ENCODE results near the gene RBAK.
"Not testable (repeated sequence)": the region's sequence is repeated elsewhere in the genome, so short reads cannot be mapped to it uniquely, and the experiment has no call there.

- not testable (repeated sequence) for TF ChIP-seq CTCF (IDR thresholded peaks at IDR 0.05; ENCODE audit: low read depth, low read length); EZH2phosphoT487 (IDR thresholded peaks at IDR 0.05; ENCODE audit: low read depth)
Observed at GRCh38 chr7:5046397-5046732, 705 bp downstream of the RBAK start.

Data from OCI-LY3 (cell line).